Measurements from ENCODE around the gene PTPN20.

Gene PTPN20

GRCh38 chr10:47035171-47035818 lies 124.1 kb downstream of the PTPN20 start:
- no peak for DNase-seq (ENCODE audit: low read depth)

GRCh38 chr10:47035819-47036337 lies 124.7 kb downstream of the PTPN20 start:
- no peak for DNase-seq (ENCODE audit: low read depth)

GRCh38 chr10:47036771-47037170 lies 125.5 kb downstream of the PTPN20 start:
- DNase-seq (ENCODE audit: low read depth): no peak

GRCh38 chr10:47037654-47038425 lies 126.6 kb downstream of the PTPN20 start:
- DNase-seq (ENCODE audit: low read depth): no peak

GRCh38 chr10:47038881-47039561 lies 127.8 kb downstream of the PTPN20 start:
- DNase-seq (ENCODE audit: low read depth): no peak

GRCh38 chr10:47039562-47039913 lies 128.3 kb downstream of the PTPN20 start:
- DNase-seq (ENCODE audit: low read depth): no peak

- no peak for DNase-seq (ENCODE audit: low read depth)
These were observed 128.8 kb downstream of the PTPN20 start for GRCh38 chr10:47040041-47040491.

- no peak for DNase-seq (ENCODE audit: low read depth)
These were observed 129.5 kb downstream of the PTPN20 start for GRCh38 chr10:47040681-47041080.

GRCh38 chr10:47041396-47042198 lies 130.4 kb downstream of the PTPN20 start:
- DNase-seq (ENCODE audit: low read depth): no peak

GRCh38 chr10:47042199-47042473 lies 130.9 kb downstream of the PTPN20 start:
- no peak for DNase-seq (ENCODE audit: low read depth)

GRCh38 chr10:47042780-47043750 lies 131.8 kb downstream of the PTPN20 start:
- DNase-seq (ENCODE audit: low read depth): no peak

GRCh38 chr10:47043928-47044538 lies 132.8 kb downstream of the PTPN20 start:
- no peak for DNase-seq (ENCODE audit: low read depth)

- no peak for DNase-seq (ENCODE audit: low read depth)
These were observed 133.5 kb downstream of the PTPN20 start for GRCh38 chr10:47044741-47045140.

- no peak for DNase-seq (ENCODE audit: low read depth)
These were observed 134.2 kb downstream of the PTPN20 start for GRCh38 chr10:47045331-47045861.

GRCh38 chr10:47046321-47047126 lies 135.3 kb downstream of the PTPN20 start:
- no peak for DNase-seq (ENCODE audit: low read depth)

- no peak for DNase-seq (ENCODE audit: low read depth)
These were observed 135.9 kb downstream of the PTPN20 start for GRCh38 chr10:47047127-47047504.

GRCh38 chr10:47047577-47048525 lies 136.6 kb downstream of the PTPN20 start:
- DNase-seq (ENCODE audit: low read depth): peak; percentile 61

GRCh38 chr10:47048526-47048905 lies 137.3 kb downstream of the PTPN20 start:
- DNase-seq (ENCODE audit: low read depth): no peak

Data from stimulated activated CD8-positive, alpha-beta memory T cell treated with anti-CD3 and anti-CD28 coated beads, Interleukin-12 subunit alpha, Interleukin-12 subunit beta, amount 100 ng/mL, for 1 hour (primary cell).